Right atrium auricular region (tissue), 2 donors: Measurements from ENCODE around the gene CAPS. TPM values are rescaled to one million over a fixed set of nuclear protein-coding genes. Genes with fewer than 3 reads are reported as not detected.
A peak's percentile ranks its signal among the peaks of the same experiment; 100 is the strongest.

ENCODE experiments used
- DNase-seq: peaks from one replicate; pipeline ENCODE4 v3.0.0-alpha.2; 2019; ENCODE audit warnings: low spot score
- H3K27ac ChIP-seq, 2 donors: fragments of 200-600 bp; sonication (generic); 1 replicate in 1 of 2; 2 replicates in 1 of 2; pipeline ENCODE4 v1.5.1; 2016 to 2019
- H3K27me3 ChIP-seq, 2 donors: fragments of 200-600 bp; sonication (generic); one replicate each; pipeline versions ENCODE4 v1.5.1 to v1.6.0; 2017 to 2019
- H3K36me3 ChIP-seq: fragments of 200-600 bp; sonication (generic); one replicate; pipeline ENCODE4 v1.5.1; 2016
- H3K4me1 ChIP-seq, 2 donors: fragments of 200-600 bp; sonication (generic); one replicate each; pipeline versions ENCODE4 v1.5.1 to v1.6.0; 2017 to 2019
- H3K4me3 ChIP-seq, 2 donors: fragments of 200-600 bp; sonication (generic); 1 replicate in 1 of 2; 2 replicates in 1 of 2; pipeline ENCODE4 v1.5.1; 2017 to 2019; ENCODE audit warnings: mild to moderate bottlenecking in 1 of 2, moderate library complexity in 1 of 2
- H3K9me3 ChIP-seq, 2 donors: fragments of 200-600 bp; sonication (generic); one replicate each; pipeline ENCODE4 v1.5.1; 2019
- CTCF ChIP-seq, 2 donors: fragments of 200-600 bp; sonication (generic); IDR thresholded peaks; one replicate each; pipeline ENCODE4 v1.5.1; 2019; ENCODE audit warnings: antibody characterized with exemption in 2 of 2
- total RNA-seq, 2 donors: library from RNA; depleted of rRNA; stranded (reverse); fragments of >200 nt; gene quantifications; one replicate each; pipeline ENCODE4 v1.1.0, GENCODE V29; 2016

Gene CAPS
- total RNA-seq, 2 donors from 2014 or later, result 4.5 to 7.3 TPM

DNA sequence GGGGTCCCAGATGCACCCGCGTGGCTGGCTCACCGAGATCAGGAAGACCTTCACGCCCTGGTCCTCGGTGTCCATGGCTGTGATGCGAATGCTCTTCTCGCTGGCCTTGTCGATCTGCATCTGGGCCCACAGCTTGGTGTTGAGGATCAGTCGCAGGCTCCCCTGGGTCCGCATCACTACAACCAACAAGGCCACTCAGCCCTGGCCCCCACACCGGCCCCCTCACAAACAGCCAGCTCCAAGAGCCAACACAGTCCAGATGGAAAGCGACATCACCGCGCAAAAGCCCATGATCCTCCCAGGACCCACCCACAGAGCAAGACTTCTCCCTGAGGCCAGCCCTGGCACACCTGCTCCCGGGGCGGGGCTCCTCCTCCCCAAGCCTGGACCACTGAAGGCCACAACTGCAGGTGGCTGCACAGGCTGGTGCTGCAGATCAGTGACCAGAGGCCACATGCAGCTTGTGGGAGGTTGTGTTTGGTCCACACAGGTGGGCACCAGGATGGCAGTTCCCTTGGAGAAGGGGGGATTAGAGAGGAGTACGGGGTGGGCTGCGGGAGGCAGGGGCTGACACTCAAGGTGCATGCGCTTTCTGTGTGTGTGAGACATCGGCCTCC is 4.5 kb downstream of the CAPS start:
- Histone ChIP-seq H3K27me3 (no peaks in the 10 kb centered on the region), H3K9me3 (no peaks in the 10 kb centered on the region), H3K4me3 (no peak overlapping the region), H3K36me3 (peaks cover 77% of the 10 kb centered on the region), H3K4me1 (peaks cover 0 to 30% of the 10 kb centered on the region in 2 donors), H3K27ac (no peak overlapping the region)
- TF ChIP-seq CTCF (IDR thresholded peaks at IDR 0.05), result no peak
- DNase-seq, result no peak

GRCh38 chr19:5921516-5922160 is 7.6 kb downstream of the CAPS start:
- no peak overlapping the region for H3K4me3 ChIP-seq
- H3K36me3 ChIP-seq, result peaks cover 92% of the 10 kb centered on the region
- no peak for DNase-seq
- H3K27me3 ChIP-seq, result no peaks in the 10 kb centered on the region
- H3K27ac ChIP-seq, result no peak overlapping the region
- H3K4me1 ChIP-seq, result peaks cover 0 to 16% of the 10 kb centered on the region in 2 donors
- H3K9me3 ChIP-seq, result no peaks in the 10 kb centered on the region
- no peak for TF ChIP-seq CTCF (IDR thresholded peaks at IDR 0.05)

GRCh38 chr19:5922161-5922545 is 8.1 kb downstream of the CAPS start:
- DNase-seq, result no peak
- Histone ChIP-seq H3K27me3 (no peaks in the 10 kb centered on the region), H3K27ac (no peak overlapping the region), H3K9me3 (no peaks in the 10 kb centered on the region), H3K4me3 (no peak overlapping the region), H3K36me3 (peaks cover 87% of the 10 kb centered on the region), H3K4me1 (peaks cover 0 to 21% of the 10 kb centered on the region in 2 donors)
- no peak for TF ChIP-seq CTCF (IDR thresholded peaks at IDR 0.05)

- H3K4me1 ChIP-seq, result peaks cover 0 to 31% of the 10 kb centered on the region in 2 donors
- DNase-seq, result no peak
- no peaks in the 10 kb centered on the region for H3K27me3 ChIP-seq
- H3K9me3 ChIP-seq, result no peaks in the 10 kb centered on the region
- TF ChIP-seq CTCF (IDR thresholded peaks at IDR 0.05), result no peak
- H3K36me3 ChIP-seq, result peaks cover 86% of the 10 kb centered on the region
- no peak overlapping the region for H3K4me3 ChIP-seq
- no peak overlapping the region for H3K27ac ChIP-seq
Observed at GRCh38 chr19:5923356-5923755, 9.3 kb downstream of the CAPS start.

- peak overlapping the region; percentile 75 to 77 for H3K27ac ChIP-seq
- H3K36me3 ChIP-seq, result peaks cover 85% of the 10 kb centered on the region
- TF ChIP-seq CTCF (IDR thresholded peaks at IDR 0.05), result no peak
- no peaks in the 10 kb centered on the region for H3K27me3 ChIP-seq
- no peak for DNase-seq
- H3K4me1 ChIP-seq, result peaks cover 0 to 31% of the 10 kb centered on the region in 2 donors
- H3K9me3 ChIP-seq, result no peaks in the 10 kb centered on the region
- no peak overlapping the region for H3K4me3 ChIP-seq
Observed at GRCh38 chr19:5925830-5926427, 11.9 kb downstream of the CAPS start.
